Neural crest cell (in vitro differentiated cells): ENCODE results near the gene PHAF1. TPM values are rescaled to one million over a fixed set of nuclear protein-coding genes. Genes with fewer than 3 reads are reported as not detected.

Experiments used
- DNase-seq: peaks from one replicate; pipeline ENCODE4 v3.0.0; 2021; ENCODE audit warnings: low read depth, mixed read lengths, low spot score
- H3K27ac Mint-ChIP-seq: one replicate; pipeline ENCODE4 v1.8.0; 2021; ENCODE audit warnings: mild to moderate bottlenecking, mixed read lengths; ENCODE audit not compliant: unreplicated experiment
- H3K27me3 Mint-ChIP-seq: 2 replicates; pipeline ENCODE4 v1.8.0; 2021; ENCODE audit warnings: low read depth, mild to moderate bottlenecking, mixed read lengths
- H3K36me3 Mint-ChIP-seq: 2 replicates; pipeline ENCODE4 v1.8.0; 2021; ENCODE audit warnings: low read depth, mild to moderate bottlenecking, mixed read lengths
- H3K4me1 Mint-ChIP-seq: 2 replicates; pipeline ENCODE4 v1.8.0; 2021; ENCODE audit warnings: mixed read lengths
- H3K4me3 Mint-ChIP-seq: one replicate; pipeline ENCODE4 v1.8.0; 2021; ENCODE audit warnings: mild to moderate bottlenecking, mixed read lengths
- H3K9me3 Mint-ChIP-seq: 2 replicates; pipeline ENCODE4 v1.8.0; 2021; ENCODE audit warnings: mixed read lengths
- CTCF ChIP-seq: fragments of 200-600 bp; sonication (generic); conservative IDR thresholded peaks from 2 replicates; pipeline ENCODE4 v1.5.0; 2021; ENCODE audit warnings: antibody characterized with exemption, mild to moderate bottlenecking
- total RNA-seq: library from RNA; stranded (reverse); gene quantifications from 2 replicates; pipeline ENCODE4 v1.2.1, GENCODE V29; 2021

The PHAF1 gene
- total RNA-seq, 1 donor from 2014 or later: 24.9 TPM

DNA sequence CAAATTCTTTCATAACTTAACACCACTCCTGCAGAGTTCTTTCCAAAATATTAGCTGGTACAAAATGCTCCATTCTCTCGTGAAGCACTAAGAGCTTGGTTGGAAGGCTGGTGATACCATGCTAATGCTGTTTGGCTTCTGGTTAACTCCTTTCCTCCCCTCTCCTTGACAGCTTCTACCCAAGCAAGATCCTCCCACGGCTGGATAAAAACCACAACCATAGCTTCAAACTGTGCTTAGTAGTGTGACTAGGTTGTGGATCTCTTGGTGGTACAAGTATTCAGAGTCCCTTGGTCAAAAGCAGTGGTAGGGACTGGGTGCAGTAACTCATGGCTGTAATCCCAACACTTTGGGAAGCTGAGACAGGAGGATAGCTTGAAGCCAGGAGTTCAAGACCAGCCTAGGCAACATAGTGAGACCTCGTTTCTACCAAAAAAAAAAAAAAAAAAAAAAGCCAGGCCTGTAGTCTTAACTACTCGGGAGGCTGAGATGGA is 2.3 kb downstream of the PHAF1 start:
- no peak for DNase-seq
- TF ChIP-seq CTCF: no peak

GRCh38 chr16:67112591-67113399 is 3.1 kb downstream of the PHAF1 start:
- H3K4me1 Mint-ChIP-seq: peaks cover 28% of the 10 kb centered on the region

More for the DNA sequence above, 2.3 kb downstream of the PHAF1 start:
- no peaks in the 10 kb centered on the region for H3K27me3 Mint-ChIP-seq
- no peaks in the 10 kb centered on the region for H3K9me3 Mint-ChIP-seq
- H3K36me3 Mint-ChIP-seq: no peaks in the 10 kb centered on the region
- H3K4me3 Mint-ChIP-seq: peak overlapping the region; percentile 98
- peaks cover 28% of the 10 kb centered on the region for H3K4me1 Mint-ChIP-seq
- H3K27ac Mint-ChIP-seq: no peak overlapping the region

DNA sequence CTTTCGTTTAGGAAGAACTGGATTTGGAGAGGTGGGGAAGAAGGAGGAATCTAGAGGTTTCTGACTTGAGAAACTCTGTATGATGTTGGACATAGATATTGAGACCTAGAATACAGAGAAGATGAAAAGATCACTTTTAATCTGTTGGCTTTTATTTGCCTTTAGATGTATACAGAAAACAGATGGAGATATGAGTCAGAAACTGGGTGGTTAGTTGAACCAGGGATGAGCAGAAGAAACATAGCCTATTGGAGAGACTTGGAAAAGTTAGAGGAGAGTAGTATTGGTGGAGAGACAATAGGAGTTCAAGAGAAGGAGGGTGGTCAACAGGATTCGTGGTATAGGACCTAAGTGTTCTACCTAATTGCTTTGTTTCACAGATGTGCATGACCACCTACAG is 5.1 kb downstream of the PHAF1 start:
- no peak overlapping the region for H3K27ac Mint-ChIP-seq

More at GRCh38 chr16:67112591-67113399, 3.1 kb downstream of the PHAF1 start:
- Mint-ChIP-seq H3K36me3 (no peaks in the 10 kb centered on the region), H3K27me3 (no peaks in the 10 kb centered on the region), H3K9me3 (no peaks in the 10 kb centered on the region), H3K4me3 (peak overlapping the region; percentile 31), H3K27ac (no peak overlapping the region)
- DNase-seq: no peak
- TF ChIP-seq CTCF: no peak

GRCh38 chr16:67115639-67116038 is 5.9 kb downstream of the PHAF1 start:
- no peak for DNase-seq
- H3K36me3 Mint-ChIP-seq: no peaks in the 10 kb centered on the region
- no peak overlapping the region for H3K4me3 Mint-ChIP-seq
- H3K27me3 Mint-ChIP-seq: no peaks in the 10 kb centered on the region
- no peak for TF ChIP-seq CTCF
- peaks cover 17% of the 10 kb centered on the region for H3K4me1 Mint-ChIP-seq
- no peak overlapping the region for H3K27ac Mint-ChIP-seq
- H3K9me3 Mint-ChIP-seq: no peaks in the 10 kb centered on the region

More for the DNA sequence above, 5.1 kb downstream of the PHAF1 start:
- TF ChIP-seq CTCF: no peak
- Mint-ChIP-seq H3K27me3 (no peaks in the 10 kb centered on the region), H3K4me3 (no peak overlapping the region), H3K9me3 (no peaks in the 10 kb centered on the region), H3K36me3 (no peaks in the 10 kb centered on the region), H3K4me1 (peaks cover 22% of the 10 kb centered on the region)
- DNase-seq: no peak

DNA sequence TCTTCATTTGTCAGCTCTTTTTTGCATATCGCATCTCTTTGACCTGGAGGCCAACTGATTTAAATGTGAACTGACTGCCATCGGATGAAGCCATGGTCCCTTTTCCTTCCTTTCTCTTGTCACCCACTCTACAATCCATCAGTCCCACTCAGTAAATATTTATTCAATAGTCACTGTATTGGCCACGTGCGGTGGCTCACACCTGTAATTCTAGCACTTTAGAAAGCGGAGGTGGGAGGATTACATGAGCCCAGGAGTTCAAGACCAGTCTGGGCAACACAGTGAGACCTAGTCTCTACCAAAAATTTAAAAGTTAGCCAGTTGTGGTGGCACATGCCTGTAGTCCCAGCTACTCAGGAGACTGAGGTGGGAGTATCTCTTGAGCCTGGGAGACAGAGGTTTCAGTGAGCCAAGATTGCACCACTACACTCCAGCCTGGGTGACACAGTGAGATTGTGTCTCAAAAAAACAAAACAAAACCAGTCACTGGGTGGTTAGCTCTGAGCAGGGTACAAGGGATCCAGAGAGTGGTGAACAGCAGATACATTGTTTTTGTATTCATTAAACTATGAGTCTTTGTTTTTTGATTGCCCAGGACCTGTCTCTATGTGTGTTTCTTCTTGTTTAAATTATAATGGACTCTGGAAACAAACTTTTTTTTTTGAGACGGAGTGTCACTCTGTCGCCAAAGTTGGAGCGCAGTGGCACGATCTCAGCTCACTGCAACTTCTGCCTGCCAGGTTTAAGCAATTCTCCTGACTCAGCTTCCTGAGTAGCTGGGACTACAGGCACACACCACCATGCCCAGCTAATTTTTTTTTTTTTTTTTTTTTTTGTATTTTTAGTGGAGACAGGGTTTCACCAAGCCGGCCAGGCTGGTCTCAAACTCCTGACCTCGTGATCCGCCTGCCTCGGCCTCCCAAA is 6.9 kb downstream of the PHAF1 start:
- Mint-ChIP-seq H3K27ac (peak overlapping the region; percentile 63), H3K4me3 (no peak overlapping the region), H3K9me3 (no peaks in the 10 kb centered on the region), H3K27me3 (no peaks in the 10 kb centered on the region), H3K4me1 (peaks cover 10% of the 10 kb centered on the region), H3K36me3 (no peaks in the 10 kb centered on the region)
- no peak for DNase-seq
- no peak for TF ChIP-seq CTCF
